ENCODE results near the gene TMEM170B.

The TMEM170B gene

GRCh38 chr6:11586117-11586516 is 48.6 kb downstream of the TMEM170B start:
- no peak for DNase-seq (ENCODE audit: low read depth in 2 of 2)

GRCh38 chr6:11586536-11586935 is 49.0 kb downstream of the TMEM170B start:
- DNase-seq (ENCODE audit: low read depth in 2 of 2), result no peak

GRCh38 chr6:11589261-11589660 is 51.7 kb downstream of the TMEM170B start:
- no peak for DNase-seq (ENCODE audit: low read depth in 2 of 2)

- no peak for DNase-seq (ENCODE audit: low read depth in 2 of 2)
Observed at GRCh38 chr6:11592294-11592906, 54.9 kb downstream of the TMEM170B start.

GRCh38 chr6:11593096-11593495 is 55.5 kb downstream of the TMEM170B start:
- DNase-seq (ENCODE audit: low read depth in 2 of 2), result no peak

- DNase-seq (ENCODE audit: low read depth in 2 of 2), result no peak
Observed at GRCh38 chr6:11595903-11596302, 58.4 kb downstream of the TMEM170B start.

GRCh38 chr6:11596640-11597237 is 59.2 kb downstream of the TMEM170B start:
- no peak for DNase-seq (ENCODE audit: low read depth in 2 of 2)

GRCh38 chr6:11598687-11599086 is 61.1 kb downstream of the TMEM170B start:
- DNase-seq (ENCODE audit: low read depth in 2 of 2), result no peak

GRCh38 chr6:11600251-11600650 is 62.7 kb downstream of the TMEM170B start:
- no peak for DNase-seq (ENCODE audit: low read depth in 2 of 2)

- DNase-seq (ENCODE audit: low read depth in 2 of 2), result no peak
Observed at GRCh38 chr6:11601776-11602605, 64.4 kb downstream of the TMEM170B start.

GRCh38 chr6:11604215-11604614 is 66.7 kb downstream of the TMEM170B start:
- DNase-seq (ENCODE audit: low read depth in 2 of 2), result no peak

GRCh38 chr6:11604836-11605506 is 67.4 kb downstream of the TMEM170B start:
- DNase-seq (ENCODE audit: low read depth in 2 of 2), result no peak

- no peak for DNase-seq (ENCODE audit: low read depth in 2 of 2)
Observed at GRCh38 chr6:11605507-11605905, 68.0 kb downstream of the TMEM170B start.

- no peak for DNase-seq (ENCODE audit: low read depth in 2 of 2)
Observed at GRCh38 chr6:11606332-11606731, 68.8 kb downstream of the TMEM170B start.

- DNase-seq (ENCODE audit: low read depth in 2 of 2), result no peak
Observed at GRCh38 chr6:11607383-11607782, 69.8 kb downstream of the TMEM170B start.

GRCh38 chr6:11608600-11609323 is 71.2 kb downstream of the TMEM170B start:
- DNase-seq (ENCODE audit: low read depth in 2 of 2), result no peak

- DNase-seq (ENCODE audit: low read depth in 2 of 2), result no peak
Observed at GRCh38 chr6:11609324-11610071, 71.9 kb downstream of the TMEM170B start.

GRCh38 chr6:11613336-11613735 is 75.8 kb downstream of the TMEM170B start:
- DNase-seq (ENCODE audit: low read depth in 2 of 2), result no peak

- DNase-seq (ENCODE audit: low read depth in 2 of 2), result no peak
Observed at GRCh38 chr6:11613858-11614257, 76.3 kb downstream of the TMEM170B start.

- DNase-seq (ENCODE audit: low read depth in 2 of 2), result no peak
Observed at GRCh38 chr6:11614534-11615213, 77.1 kb downstream of the TMEM170B start.
